Esophagus muscularis mucosa (tissue), 4 donors: Measurements from ENCODE around the gene RAMP1.

Experiments
- EP300 ChIP-seq: sonication (generic); formaldehyde crosslinking; IDR thresholded peaks from one replicate; pipeline ENCODE4 v1.6.1; 2017; ENCODE audit warnings: antibody characterized with exemption
- POLR2A ChIP-seq: fragments of 450-650 bp; IDR thresholded peaks from one replicate; pipeline ENCODE4 v1.6.1; 2017; ENCODE audit warnings: antibody characterized with exemption, moderate library complexity, mild to moderate bottlenecking, low read depth
- TF ChIP-seq, protein P1 (sequence below), 3 experiments: fragments of 200-600 bp in 2 of 3; fragments of 450-650 bp in 1 of 3; sonication (generic) in 2 of 3; IDR thresholded peaks; one replicate each; pipeline ENCODE4 v1.5.1; 2017 to 2019; ENCODE audit warnings: antibody characterized with exemption in 3 of 3, mild to moderate bottlenecking in 2 of 3, moderate library complexity in 1 of 3

DNA sequence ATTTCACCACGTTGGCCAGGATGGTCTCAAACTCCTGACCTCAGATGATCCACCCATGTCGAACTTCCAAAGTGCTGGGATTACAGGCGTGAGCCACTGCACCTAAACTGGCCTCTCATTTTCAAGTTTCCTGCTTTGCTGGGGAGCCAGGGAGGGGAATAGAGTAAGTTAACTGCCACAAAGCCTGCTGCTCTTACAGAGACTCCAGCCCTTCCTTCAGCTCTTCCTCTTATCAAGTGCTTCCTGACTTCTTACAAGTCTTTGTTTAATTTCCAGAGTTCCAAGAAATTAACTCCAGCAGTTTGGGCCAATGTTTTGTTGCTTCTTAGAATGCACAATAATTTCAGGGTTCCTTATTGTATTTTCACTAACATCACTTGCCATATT is 83.1 kb downstream of the RAMP1 start:
- TF ChIP-seq POLR2A (no peak), EP300 (no peak)
- TF ChIP-seq, protein P1, sequence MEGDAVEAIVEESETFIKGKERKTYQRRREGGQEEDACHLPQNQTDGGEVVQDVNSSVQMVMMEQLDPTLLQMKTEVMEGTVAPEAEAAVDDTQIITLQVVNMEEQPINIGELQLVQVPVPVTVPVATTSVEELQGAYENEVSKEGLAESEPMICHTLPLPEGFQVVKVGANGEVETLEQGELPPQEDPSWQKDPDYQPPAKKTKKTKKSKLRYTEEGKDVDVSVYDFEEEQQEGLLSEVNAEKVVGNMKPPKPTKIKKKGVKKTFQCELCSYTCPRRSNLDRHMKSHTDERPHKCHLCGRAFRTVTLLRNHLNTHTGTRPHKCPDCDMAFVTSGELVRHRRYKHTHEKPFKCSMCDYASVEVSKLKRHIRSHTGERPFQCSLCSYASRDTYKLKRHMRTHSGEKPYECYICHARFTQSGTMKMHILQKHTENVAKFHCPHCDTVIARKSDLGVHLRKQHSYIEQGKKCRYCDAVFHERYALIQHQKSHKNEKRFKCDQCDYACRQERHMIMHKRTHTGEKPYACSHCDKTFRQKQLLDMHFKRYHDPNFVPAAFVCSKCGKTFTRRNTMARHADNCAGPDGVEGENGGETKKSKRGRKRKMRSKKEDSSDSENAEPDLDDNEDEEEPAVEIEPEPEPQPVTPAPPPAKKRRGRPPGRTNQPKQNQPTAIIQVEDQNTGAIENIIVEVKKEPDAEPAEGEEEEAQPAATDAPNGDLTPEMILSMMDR (IDR thresholded peaks at IDR 0.05): no peak
